Psoas muscle (tissue), 8 donors: ENCODE data around the gene SYNDIG1. TPM values are rescaled to one million over a fixed set of nuclear protein-coding genes. Genes with fewer than 3 reads are reported as not detected.

Source experiments
- ATAC-seq, 4 donors: fragments of 200-7000 bp; cut with Tn5 transposase; one replicate each; pipeline ENCODE4 v1.9.1; 2020; ENCODE audit warnings: moderate library complexity in 3 of 4, mild to moderate bottlenecking in 2 of 4
- DNase-seq, 2 donors: peaks; one replicate each; pipeline ENCODE4 v3.0.0-alpha.2; 2020
- H3K27ac ChIP-seq: fragments of 200-600 bp; one replicate; pipeline ENCODE4 v1.8.0; 2022
- H3K27me3 ChIP-seq, 3 donors: fragments of 200-600 bp in 1 of 3; one replicate each; pipeline versions ENCODE4 v1.6.1 to v1.8.0; 2013 to 2022; ENCODE audit warnings: low read length in 2 of 3, mild to moderate bottlenecking in 2 of 3, moderate library complexity in 1 of 3; ENCODE audit not compliant: insufficient read depth in 3 of 3
- H3K36me3 ChIP-seq, 2 donors: fragments of 200-600 bp in 1 of 2; one replicate each; pipeline versions ENCODE4 v1.6.1 to v1.8.0; 2013 to 2022; ENCODE audit warnings: low read depth in 1 of 2, mild to moderate bottlenecking in 1 of 2, moderate library complexity in 1 of 2; ENCODE audit not compliant: insufficient read depth in 1 of 2
- H3K4me1 ChIP-seq: fragments of 200-600 bp; one replicate; pipeline ENCODE4 v1.8.0; 2022
- H3K4me3 ChIP-seq: fragments of 200-600 bp; one replicate; pipeline ENCODE4 v1.8.0; 2022; ENCODE audit warnings: mild to moderate bottlenecking
- H3K9me3 ChIP-seq: fragments of 200-600 bp; one replicate; pipeline ENCODE4 v1.8.0; 2022
- CTCF ChIP-seq: fragments of 200-600 bp; IDR thresholded peaks from one replicate; pipeline ENCODE4 v1.8.0; 2022; ENCODE audit warnings: antibody characterized with exemption
- WGBS, 3 donors: extraction: QIAGEN DNeasy Blood & Tissue Kit; methylation state at CpG; one replicate each; pipeline versions ENCODE4 v1.1.6 to v1.1.7; 2013; 5-methylcytosine and 5-hydroxymethylcytosine counted together
- intact Hi-C, 2 donors: fragments of 100-400 bp; cut with DNase I; formaldehyde crosslinking; loops; one replicate each; pipeline versions ENCODE4 v1.11.0 to v1.14.2; 2022
- polyA plus RNA-seq, 3 donors: library from polyadenylated mRNA; stranded (reverse); fragments of 200-250 nt; gene quantifications; one replicate each; pipeline ENCODE4 v1.2.3, GENCODE V29; 2013
- total RNA-seq, 4 donors: library from RNA; stranded (reverse); fragmentation: NEBNext Ultra II Directional in 2 of 4; extraction: Animal tissue kit (Norgen Biotek cat#: 25700) in 2 of 4; gene quantifications; one replicate each; pipeline versions ENCODE4 v1.2.1 to v1.2.4, GENCODE V29; 2021 to 2023
- donor health status: healthy with polysubstance abuse.
- donor health status: DM: no; HTN: no; CAD: no; lungs with moderate emphysema.
- donor health status: Bipolar disorder and iron deficiency.
- donor health status: healthy.
- donor health status: DM: yes; HTN: yes; CAD: no.
- donor health status: DM: no; HTN: no; CAD: no.
- donor health status: DM: no; HTN: no; CAD: no.
- donor health status: DM: yes; HTN: yes; CAD: no.

The SYNDIG1 gene
- total and polyA plus RNA-seq, 7 donors = 0.03 to 0.10 TPM; not detected in 5

GRCh38 chr20:24637087-24637486 is 167.7 kb downstream of the SYNDIG1 start:
- Histone ChIP-seq H3K36me3 (no peaks in the 10 kb centered on the region), H3K9me3 (no peaks in the 10 kb centered on the region), H3K4me3 (no peak overlapping the region), H3K27me3 (no peaks in the 10 kb centered on the region), H3K27ac (no peak overlapping the region), H3K4me1 (no peaks in the 10 kb centered on the region)
- no peak for TF ChIP-seq CTCF
- no peak for ATAC-seq
- intact Hi-C loops = no loop called here
- DNase-seq = no peak
- WGBS, 3 donors = 82 to 89% (median 88%) methylated on average over 4 of the region's 4 CpGs

GRCh38 chr20:24637941-24638340 is 168.5 kb downstream of the SYNDIG1 start:
- H3K9me3 ChIP-seq = no peaks in the 10 kb centered on the region
- H3K4me3 ChIP-seq = no peak overlapping the region
- 75 to 90% (median 89%) methylated on average over 6 of the region's 6 CpGs for WGBS, 3 donors
- H3K36me3 ChIP-seq = no peaks in the 10 kb centered on the region
- no peak for DNase-seq
- intact Hi-C loops = no loop called here
- no peaks in the 10 kb centered on the region for H3K4me1 ChIP-seq
- no peak for ATAC-seq
- H3K27me3 ChIP-seq = no peaks in the 10 kb centered on the region
- no peak for TF ChIP-seq CTCF
- H3K27ac ChIP-seq = no peak overlapping the region

GRCh38 chr20:24638591-24639548 is 169.4 kb downstream of the SYNDIG1 start:
- Histone ChIP-seq H3K9me3 (no peaks in the 10 kb centered on the region), H3K27ac (no peak overlapping the region), H3K4me1 (no peaks in the 10 kb centered on the region), H3K27me3 (no peaks in the 10 kb centered on the region), H3K4me3 (no peak overlapping the region), H3K36me3 (no peaks in the 10 kb centered on the region)
- WGBS, 3 donors = 74 to 79% (median 75%) methylated on average over 12 of the region's 12 CpGs
- TF ChIP-seq CTCF = no peak
- DNase-seq = no peak
- intact Hi-C loops = no loop called here
- ATAC-seq = no peak

- 82 to 83% (median 83%) methylated on average over 2 of the region's 2 CpGs for WGBS, 3 donors
These were observed 170.8 kb downstream of the SYNDIG1 start for GRCh38 chr20:24640276-24640675.

More at GRCh38 chr20:24640276-24640675, 170.8 kb downstream of the SYNDIG1 start:
- intact Hi-C loops = no loop called here
- TF ChIP-seq CTCF = no peak
- ATAC-seq (no peak), DNase-seq (no peak)
- Histone ChIP-seq H3K36me3 (no peaks in the 10 kb centered on the region), H3K27ac (no peak overlapping the region), H3K27me3 (peaks cover 0 to 3% (median 0%) of the 10 kb centered on the region in 3 donors), H3K4me3 (no peak overlapping the region), H3K4me1 (no peaks in the 10 kb centered on the region), H3K9me3 (no peaks in the 10 kb centered on the region)
